ENCODE results near the gene PELO.

The PELO gene

DNA sequence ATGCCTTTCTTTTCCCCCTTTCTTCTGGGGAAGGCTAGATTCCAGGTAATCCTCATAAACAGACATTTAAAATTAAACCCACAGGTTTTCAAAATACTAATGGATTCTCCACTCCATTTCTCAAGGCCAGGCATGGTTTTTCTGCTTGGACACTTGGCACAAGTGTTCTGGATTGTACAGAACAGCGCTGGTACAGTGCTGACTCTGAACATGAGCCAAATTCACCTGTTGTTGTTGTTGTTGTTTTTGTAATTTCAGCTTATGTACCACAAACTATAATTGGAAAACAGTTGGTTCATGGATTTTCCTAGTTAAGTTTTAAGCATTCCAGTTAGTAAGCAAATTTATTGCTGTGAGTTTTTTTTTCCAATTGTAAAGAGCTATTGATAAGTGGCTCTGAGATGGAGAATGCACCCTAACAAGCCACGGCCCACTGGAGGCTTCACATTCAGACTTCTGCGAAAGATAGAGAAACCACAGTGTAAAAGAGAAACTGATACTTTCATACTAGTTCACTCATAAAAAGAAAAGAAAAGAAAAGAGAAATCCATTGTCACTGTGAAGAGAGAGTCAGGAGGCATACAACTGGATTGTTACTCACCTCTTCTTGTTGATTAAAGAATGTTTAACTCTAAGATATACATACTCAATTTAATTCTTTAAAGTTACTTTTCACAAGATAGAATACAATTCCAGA lies 16.2 kb upstream of the PELO start:
- no peak for DNase-seq

DNA sequence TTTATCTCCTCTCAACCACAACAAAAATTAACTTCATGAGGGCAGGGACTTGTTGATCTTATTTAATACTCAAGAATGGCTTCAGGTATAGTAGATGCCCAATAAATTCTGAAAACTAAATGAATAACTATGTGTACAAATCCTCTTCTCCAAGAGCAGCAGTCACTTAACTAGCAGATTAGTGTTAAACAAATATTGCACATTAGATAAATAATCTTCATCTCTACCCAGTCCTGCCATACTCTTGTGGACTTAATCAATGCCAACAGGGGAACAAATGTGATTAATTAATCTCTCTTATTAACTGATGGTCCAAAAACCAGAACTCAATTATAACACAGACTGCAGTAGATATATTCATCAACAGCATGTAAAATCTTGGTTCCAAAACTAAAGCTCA lies 15.0 kb upstream of the PELO start:
- no peak for DNase-seq

DNA sequence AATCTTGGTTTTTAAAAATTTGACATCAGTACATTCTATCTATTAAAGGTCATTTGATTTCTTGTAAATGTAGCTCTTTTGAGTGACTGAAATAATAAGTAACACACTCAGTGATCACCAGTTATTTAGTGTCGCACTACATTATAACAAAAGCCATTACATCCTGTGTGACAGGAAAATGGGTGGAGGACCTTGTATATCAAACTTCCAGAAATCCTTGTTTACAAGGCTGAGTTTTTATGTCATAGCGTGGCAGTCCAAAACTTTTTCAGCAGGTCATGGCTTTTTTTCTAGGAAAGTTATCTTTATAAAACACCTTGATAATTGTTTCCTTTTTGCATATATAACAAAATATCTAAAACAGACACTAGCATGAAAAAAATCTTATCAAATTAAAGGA lies 14.4 kb upstream of the PELO start:
- no peak for DNase-seq

DNA sequence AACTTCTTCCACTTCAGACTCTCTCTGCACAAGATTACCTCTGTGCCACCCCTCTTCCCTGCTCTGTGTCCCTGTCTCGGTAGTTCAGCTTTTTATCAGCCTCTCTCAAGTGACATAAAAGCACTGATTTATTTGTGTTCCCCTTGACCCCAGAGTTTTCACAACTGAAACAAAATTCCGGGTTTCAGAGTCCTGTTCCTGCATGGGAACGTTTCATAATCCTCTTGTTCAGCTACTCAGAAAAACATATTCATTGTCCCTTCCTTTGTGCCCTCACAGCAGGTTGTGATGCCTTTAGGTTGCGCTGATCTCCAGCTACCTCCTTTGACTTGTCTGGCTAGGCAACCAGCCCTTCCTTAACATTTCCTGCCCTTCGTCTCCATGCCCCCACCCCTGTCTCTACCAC lies 13.7 kb upstream of the PELO start:
- no peak for DNase-seq

DNA sequence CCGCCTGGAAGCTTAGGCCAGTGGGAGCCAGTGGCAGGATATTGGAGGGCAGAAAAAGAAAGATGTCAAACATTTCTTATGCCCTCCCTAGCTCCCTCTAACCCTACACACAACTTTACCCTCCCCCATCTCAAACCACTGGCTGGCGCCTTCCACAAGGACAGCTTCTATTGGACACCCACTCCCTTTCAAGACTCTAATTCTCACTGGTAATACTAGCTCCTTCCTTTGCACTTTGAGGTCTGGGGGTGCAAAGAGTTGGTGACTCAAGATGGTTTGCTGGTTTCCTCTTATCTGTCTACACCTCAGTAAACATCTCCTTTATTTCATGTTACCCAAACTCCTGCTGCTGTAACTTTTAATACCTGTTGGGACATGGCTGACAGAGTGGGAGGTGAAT lies 11.6 kb upstream of the PELO start:
- no peak for DNase-seq

DNA sequence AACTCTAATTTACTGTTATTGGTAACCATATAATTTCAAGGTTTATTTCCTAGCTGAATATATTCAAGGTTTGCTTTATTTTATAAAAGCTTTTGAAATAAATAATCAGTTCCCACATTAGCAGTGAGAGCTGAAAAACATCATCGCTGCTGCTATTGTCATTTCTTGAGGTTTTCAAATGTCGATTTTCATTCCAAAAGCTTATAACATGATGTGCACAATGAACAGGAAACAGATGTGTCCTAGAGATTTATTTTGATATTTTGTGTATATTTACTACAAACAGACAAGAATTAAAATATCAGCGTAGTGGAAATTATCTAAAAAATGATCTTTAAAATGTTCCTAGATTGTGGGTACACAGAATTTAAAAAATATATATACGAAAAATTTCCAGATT lies 10.5 kb upstream of the PELO start:
- no peak for DNase-seq

DNA sequence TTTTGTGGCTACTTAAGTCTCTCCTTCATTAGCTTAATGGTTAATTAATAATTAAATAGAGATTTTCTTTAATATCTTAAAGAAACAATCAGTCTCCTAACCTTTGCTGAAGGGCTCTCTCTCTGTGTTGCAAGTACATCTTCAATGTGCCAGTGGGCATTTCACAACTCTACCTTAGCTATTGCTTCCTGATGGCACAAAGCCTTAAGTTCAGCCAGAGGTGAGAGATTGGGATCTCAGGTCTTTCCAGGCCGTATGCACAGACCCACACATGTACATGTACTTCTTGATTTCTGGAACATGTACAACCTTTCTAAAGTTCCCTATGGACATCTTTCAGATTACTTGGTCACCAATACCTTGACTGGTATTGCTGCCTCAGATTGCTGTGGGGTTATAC lies 8.9 kb upstream of the PELO start:
- no peak for DNase-seq

DNA sequence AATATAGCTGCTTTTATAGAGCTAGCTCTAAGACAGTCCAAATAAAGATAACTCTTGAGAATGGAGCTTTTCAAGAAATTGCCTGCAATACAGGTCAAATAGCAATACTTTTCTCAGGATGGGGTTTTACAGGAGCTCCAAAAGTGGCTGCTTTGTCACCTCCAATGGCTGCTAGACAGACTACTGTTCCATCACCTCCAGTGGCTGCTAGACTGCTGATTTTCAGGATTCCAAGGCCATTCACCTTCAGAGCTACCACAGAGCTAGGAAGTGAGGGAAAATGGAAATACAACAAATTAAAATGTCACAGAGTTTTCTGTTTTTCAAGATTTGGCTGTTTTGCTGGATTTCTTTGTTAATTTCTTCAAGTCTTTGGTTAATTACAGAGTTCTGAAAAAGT lies 8.5 kb upstream of the PELO start:
- DNase-seq: no peak

DNA sequence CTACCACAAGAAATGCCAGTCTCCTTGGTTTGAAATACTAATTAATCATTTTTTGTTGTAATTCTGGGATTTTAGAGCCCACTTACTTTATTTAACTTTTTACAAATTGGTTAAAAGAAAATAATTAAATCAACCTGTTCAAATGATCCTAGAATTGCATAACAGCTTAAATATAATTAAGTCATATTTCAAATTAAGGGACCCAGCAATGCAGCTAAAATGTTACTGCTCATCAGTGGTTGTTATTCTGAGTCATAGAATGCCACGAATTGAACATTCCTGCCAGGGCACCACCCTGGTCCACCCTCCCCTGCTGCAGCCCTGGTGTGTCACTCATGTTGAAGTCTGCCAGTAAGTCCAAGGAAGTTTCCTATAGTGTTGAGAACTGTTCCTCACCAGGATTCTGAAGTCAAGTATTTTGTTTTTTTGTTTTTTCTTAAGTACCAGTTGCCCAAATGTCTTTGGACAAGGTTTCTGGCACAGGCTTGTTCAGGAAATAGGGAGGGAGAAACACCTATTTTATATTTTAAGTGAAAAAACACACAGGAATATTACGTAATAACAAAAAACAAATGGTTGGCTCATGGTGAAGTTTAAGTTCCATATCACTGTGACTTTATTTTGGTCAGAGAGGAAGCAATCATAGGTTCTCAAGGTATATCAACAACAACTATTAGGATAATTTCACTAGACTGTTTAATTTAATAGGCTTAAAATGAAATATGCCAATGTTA lies 4.3 kb upstream of the PELO start:
- no peak for DNase-seq

DNA sequence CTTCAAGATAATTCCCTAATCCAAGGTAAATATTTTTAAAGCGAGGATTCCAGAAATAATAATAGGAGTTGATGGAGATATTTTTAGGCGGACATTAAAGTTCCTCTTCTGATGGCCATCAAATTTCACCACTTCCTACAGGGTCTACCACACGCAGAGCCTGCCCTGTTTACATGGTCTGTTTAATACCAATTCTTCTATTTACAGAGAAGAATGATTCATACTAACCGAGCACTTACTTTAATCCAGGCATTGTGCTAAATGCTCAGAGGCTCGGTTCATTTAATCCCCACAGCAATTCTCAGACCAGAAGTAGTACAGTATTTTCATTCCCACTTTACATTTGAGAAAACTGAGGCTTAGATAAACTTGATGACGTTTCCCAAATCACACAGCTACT lies 3.0 kb upstream of the PELO start:
- no peak for DNase-seq

DNA sequence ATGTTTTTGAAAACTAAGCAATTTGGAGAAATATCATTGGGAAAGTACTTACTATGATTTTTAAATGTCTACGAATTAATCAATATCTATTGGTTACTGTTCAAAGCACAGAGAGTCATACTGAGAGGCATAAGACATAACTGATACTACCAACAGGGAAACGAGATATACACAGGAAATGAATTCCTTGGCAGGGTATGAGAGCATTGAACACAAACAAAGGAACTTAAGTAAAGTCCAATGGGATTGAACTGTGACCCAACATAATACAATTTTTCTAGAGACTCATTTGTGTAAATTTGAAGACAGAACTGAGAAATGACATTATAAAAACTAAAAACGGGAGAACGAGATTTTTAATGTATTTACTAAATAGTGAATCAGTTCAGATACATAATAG lies 1.3 kb upstream of the PELO start:
- DNase-seq: no peak

DNA sequence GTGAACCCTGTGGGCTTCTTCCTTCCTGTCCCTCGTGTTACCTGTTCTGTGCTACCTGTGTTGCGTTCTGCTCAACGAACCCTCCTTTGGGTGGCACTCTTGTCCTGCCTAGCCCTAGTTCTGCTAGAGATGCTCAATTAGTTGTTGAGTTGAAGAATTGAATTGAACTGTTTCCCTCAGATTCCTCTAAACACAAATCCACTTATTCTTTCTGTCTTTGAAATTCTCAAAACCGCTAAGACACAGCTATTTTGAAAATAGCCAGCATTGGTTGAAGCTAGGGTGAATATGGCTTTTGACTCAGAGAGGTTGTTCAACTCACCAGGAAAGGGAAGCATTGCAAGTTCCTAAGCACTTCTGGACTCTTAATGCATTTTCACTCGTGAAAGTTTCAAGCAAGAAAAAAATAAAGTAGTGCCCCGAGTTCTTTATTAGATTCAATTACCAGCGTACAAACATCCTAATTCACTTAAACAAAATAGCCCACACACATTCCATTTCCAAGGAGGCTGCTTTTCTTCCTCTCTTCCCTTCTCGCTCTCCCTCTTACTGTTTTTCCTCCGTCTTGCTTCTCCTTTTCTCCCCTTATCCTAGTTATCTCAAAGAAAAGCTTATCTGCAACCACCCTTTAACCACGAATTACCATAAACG lies 642 bp upstream of the PELO start:
- DNase-seq: no peak

DNA sequence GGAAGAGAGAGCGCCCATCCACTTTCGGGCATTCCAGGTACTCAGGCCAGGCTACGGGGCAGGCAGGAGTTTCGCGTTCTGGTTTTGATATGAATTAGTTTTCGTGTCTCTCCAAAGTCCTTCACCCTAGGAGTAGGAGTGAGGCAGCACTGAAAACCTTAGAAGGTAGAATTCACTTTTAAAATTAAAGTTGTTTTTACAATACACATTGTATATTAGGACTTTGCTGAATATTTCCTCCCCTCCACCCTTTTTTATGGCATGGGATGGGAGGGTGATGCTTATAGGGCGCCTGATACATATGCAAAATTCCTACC lies 747 bp downstream of the PELO start:
- no peak for DNase-seq

DNA sequence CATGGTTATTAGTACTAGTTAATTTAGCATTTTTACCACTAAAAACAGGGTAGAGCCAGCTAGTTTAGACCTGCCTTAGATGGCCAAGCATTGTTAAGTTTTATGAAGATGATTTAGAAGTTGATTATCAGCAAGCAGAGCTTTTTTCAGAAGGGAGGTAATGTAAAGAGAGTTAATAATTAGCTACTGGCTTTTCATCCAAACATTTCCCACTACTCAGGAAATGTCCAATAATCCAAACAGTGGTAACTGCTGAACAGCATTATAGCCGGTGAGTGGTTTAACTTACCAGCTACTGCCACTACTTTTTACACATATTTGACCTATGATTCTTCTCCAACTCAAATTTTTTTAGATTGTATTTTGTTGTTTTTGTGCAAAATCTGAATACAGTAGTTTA lies 1.7 kb downstream of the PELO start:
- DNase-seq: no peak

DNA sequence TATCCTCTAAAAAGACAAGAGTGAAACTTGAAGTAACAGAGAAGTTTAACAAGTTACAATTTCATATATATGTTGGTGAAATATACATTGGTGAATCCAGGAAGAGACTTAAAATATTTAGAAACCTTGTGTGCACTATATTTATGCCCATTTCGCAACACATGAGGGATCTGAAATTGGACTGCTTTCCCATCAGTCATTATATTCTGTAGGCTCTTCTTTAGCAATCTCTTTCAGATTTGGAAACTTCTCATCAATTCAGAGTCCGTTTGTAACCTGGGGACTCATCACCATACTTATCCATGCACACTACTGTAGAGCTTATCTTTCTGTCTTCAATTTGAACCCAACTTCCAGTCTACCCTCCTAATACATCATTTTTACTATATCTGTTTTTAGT lies 2.1 kb downstream of the PELO start:
- no peak for DNase-seq

DNA sequence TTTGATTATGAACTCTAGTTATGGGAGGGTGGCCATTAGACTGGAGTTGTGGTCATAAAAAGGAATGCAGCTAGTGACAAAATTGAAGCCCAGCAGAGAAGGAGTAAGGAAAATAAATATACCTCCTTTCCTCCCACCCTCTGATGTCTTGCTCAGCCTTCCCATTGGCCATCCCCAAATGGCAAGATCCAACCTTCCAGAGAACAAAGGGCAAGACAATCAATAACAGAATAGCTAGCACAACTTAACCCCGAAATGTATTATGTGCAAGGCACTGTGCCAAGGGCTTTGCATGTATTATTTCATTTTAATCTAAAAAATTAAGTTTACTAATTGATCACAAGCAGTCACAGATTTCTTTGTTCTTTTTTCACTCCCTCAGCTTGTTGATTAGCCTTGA lies 3.6 kb downstream of the PELO start:
- no peak for DNase-seq

DNA sequence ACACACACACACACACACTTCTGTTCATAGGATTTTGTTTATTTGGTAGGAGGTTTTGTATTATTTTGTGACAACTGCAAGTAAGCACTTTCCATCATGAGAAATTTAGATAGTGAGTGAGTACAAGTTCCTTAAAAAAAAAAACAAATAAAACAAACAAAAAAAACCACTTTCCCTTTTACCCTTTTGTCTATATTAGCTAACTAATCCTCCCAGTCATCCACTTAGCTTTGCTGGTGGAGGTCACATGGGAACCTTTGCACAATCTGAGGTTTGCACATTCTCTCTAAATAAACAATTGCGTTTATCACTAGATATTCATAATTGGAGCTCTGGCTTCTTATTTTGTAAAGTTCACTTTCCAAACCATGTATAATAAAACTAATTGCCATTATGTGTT lies 6.8 kb downstream of the PELO start:
- DNase-seq: no peak

DNA sequence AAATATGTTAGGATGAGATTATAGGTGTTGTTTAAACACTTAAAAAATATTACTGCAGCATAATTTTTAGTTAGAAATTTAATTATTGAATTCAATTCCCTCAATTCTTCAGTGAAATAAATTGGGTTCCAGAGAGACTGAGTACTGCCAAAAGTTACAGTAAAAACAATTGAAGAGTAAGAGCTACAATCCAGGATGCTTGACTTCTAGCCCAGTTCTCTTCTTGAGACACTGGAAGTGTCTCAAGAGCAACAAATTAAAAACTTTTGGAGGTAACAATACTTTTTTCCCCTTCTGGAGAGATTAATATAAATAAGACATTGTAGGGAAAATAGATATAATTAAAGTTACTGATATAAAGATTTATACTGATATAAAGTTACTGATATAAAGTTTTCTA lies 8.3 kb downstream of the PELO start:
- no peak for DNase-seq

DNA sequence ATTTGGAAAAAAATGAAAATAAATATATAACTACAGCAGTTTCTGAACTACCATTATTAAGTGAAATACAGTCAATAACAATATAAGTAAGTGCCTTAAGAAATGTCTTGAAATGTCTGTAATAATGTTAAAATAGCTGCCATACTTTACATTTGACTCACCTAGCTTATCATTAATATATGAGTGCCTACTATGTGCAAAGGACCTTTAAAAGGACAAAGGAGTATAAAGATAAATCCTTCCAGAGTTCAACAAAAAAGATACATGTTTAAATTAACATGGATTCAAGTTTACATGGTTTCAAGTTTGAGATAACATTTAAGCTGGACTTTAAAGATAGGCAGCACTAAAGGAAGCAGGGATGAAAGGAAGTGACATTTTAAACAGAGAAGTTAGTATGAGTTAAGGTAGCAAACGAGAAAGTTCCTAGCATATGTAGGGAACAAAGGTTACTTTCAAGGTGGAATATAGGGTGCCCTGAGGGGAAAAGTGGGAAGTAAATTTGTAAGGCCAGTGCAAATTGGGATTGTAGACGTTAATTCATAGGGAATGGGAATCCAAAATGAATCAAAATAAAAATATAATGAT lies 8.9 kb downstream of the PELO start:
- DNase-seq: no peak

DNA sequence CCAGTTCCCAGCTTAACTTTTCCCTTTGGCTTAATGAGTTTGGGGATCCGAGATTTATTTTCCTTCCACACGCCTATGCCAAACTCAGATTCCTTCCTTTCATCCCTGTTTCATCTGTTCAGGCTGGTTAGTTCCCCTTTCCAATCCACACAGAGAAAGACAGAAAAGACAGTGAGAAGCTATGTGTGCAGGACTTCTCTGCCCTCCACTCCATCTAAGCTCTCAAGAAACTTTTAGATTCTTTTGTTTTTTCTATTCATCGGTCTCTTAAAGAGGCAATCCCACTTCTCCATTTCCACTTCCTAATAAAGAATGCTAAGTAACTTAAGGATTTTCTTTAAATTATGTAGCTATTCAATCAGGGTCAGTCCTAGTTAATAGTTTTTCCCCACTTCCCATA lies 11.2 kb downstream of the PELO start:
- no peak for DNase-seq

DNA sequence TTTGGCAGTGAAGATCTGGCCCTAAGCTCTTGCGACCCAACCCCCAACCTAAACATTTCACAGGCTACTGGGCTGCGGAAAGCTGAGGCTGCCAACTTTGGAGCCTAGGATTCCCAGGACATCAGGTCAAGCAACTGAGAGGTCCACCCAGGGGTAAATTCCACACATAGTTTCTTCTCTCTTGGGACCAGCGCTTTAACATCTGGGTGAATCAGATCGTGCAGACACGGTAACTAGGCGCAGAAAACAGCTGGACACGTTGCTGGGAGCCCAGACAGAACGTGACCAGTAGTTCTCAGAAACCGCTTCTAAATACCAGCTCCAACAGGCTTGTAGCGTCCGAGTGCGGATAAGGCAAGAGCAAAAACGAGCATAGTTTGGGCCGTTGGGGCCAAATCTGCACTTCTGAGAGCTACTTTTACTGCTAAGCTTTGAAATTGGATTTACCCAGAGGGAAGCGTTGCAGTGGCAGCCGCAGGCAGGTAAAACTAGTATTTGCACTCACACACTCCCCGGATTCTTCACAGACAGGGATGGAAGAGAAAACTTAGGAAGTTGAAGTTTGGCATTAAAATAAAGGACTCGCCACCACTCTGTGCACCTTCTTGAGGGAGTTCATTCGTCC lies 11.8 kb downstream of the PELO start:
- peak in 16 of 58 donors; percentile 14 to 58 (median 40) for DNase-seq

DNA sequence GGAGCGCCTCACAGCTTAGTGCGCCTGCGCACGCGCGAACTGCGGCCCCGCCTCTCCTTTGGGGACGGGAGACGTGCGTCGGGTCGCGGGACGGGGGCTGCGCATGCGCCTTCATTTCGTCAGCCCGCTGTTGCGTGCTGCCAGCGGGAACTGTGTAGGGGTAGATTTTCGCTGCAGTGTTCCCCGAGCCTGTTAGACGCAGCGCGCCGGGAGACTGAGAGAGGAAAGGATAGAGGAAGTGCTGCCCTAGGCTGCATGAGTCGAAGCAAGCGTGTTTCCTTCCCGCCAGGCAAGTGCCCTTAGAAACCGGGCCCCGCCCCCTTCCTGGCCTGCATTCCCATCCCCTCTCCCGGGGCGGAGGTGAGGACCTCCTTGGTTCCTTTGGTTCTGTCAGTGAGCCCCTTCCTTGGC lies 12.3 kb downstream of the PELO start:
- peak; percentile 52 to 97 (median 90) for DNase-seq
